ENCODE results near the gene ALB.
"Not testable (repeated sequence)": the region's sequence is repeated elsewhere in the genome, so short reads cannot be mapped to it uniquely, and the experiment has no call there.

The ALB gene

GRCh38 chr4:73404042-73404441 lies at the start of gene ALB:
Gene ALB, plus strand, starts transcription at chr4:73404287. Its CDS starts 41 bp downstream, at chr4:73404328.
- no peak within 1 kb of the TSS for H3K4me3 ChIP-seq (ENCODE audit: low read depth, low read length)

GRCh38 chr4:73357174-73357573 lies 46.9 kb upstream of the ALB start:
- not testable (repeated sequence) for H3K4me3 ChIP-seq (ENCODE audit: low read depth, low read length)

DNA sequence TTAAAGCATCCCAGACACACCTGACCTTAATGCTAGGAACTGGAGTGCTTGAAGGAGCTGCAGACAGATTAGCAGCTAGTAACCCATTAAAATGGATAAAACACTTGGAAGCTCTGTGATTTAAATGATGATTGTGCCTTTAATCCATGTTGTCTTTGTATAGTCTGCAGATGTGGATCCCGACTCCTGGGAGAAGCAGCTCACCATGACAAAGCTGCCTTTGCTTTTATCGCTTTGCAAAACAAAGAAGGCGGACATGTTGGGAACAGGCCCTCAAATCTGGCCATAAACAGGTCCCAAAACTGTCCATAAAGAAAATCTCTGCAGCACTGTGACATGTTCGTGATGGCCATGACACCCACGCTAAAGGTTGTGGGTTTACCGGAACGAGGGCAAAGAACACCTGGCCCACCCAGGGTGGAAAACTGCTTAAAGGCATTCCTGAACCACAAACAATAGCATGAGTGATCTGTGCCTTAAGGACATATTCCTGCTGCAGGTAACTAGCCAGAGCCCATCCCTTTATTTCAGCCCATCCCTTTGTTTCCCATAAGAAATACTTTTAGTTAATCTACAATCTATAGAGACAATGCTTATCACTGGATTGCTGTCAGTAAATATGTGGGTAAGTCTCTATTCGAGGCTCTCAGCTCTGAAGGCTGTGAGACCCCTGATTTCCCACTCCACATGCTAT lies 34.4 kb upstream of the ALB start:
- not testable (repeated sequence) for H3K4me3 ChIP-seq (ENCODE audit: low read depth, low read length)

GRCh38 chr4:73375328-73375741 lies 28.8 kb upstream of the ALB start:
- no peak overlapping the region for H3K4me3 ChIP-seq (ENCODE audit: low read depth, low read length)

DNA sequence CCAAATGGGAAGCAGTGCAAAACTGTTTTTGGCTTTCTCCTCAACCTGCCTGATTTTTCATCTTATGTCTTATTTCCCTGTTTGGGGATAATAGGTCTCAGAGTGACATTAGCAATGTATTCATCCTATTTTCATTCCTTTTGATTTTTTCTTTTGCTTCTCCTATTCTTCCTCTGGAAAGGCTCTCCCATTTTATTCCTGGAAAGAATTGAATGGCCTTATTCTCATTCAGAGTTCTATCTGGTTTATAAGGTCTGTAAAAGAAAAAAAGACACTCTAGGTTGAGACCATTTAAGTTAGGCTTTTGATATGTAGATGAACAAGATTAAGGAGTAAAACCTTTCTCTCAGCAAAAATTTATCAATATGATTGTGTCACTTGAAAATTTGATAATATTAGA lies 27.8 kb upstream of the ALB start:
- H3K4me3 ChIP-seq (ENCODE audit: low read depth, low read length): no peak overlapping the region

DNA sequence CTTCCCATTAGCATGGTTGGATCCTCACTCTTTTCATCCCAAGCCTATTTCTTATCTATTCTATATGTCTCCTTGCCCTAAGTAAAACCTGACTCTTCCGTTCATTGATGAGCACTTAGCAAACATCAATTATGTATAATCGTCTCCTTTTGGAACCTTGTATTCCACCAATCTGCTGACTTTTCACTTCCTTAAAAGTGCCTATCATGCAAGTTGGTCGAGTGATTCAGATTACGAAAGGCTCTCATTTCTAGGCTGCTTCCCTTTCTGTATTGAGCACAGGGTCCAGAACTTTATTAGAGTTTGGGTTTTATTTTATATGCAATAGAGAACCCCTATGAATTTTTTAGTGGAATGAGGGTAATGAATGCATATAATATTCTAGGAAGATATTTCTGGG lies 27.1 kb upstream of the ALB start:
- no peak overlapping the region for H3K4me3 ChIP-seq (ENCODE audit: low read depth, low read length)

DNA sequence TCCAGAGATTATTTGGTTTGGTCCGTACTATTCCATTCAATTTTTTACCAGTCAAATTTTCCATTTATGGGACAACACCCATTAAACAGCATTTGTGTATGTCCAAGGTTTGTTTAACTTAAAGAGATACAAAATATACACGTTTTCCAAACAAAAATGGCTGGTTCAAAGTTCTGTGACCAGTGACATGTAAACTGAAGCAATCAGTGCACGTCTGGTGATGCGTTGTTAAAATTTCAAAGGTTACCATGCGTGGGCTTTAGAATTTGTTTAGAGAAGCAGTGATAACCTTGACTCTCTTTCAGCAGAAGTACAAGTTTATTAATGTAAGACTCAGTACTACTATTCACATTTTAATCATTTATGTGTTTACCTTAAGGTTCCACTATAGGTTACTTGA lies 25.2 kb upstream of the ALB start:
- no peak overlapping the region for H3K4me3 ChIP-seq (ENCODE audit: low read depth, low read length)

- H3K4me3 ChIP-seq (ENCODE audit: low read depth, low read length): no peak overlapping the region
Measured at GRCh38 chr4:73379946-73380345, 24.1 kb upstream of the ALB start.

- no peak overlapping the region for H3K4me3 ChIP-seq (ENCODE audit: low read depth, low read length)
Measured at GRCh38 chr4:73381214-73381613, 22.9 kb upstream of the ALB start.

- no peak overlapping the region for H3K4me3 ChIP-seq (ENCODE audit: low read depth, low read length)
Measured at GRCh38 chr4:73383452-73383851, 20.6 kb upstream of the ALB start.

- no peak overlapping the region for H3K4me3 ChIP-seq (ENCODE audit: low read depth, low read length)
Measured at GRCh38 chr4:73387552-73387951, 16.5 kb upstream of the ALB start.

DNA sequence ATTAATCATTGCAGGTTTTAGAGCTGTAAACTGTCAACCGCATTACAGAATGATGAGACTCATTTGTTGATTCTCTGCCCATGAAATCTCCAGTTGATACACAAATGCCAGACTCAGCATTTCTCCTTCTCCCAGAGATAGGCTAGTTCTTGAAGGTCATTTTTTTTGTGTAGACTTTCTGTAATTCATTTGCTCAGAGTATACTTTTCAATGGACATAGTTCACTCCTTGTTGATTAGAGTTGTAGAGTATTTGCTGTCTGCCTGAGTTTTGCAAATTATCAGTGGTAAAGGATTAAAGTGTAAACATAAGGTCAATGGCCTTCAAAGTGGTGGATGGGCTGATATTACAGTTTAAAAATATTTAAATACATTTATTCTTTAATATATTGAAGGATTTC lies 15.2 kb upstream of the ALB start:
- H3K4me3 ChIP-seq (ENCODE audit: low read depth, low read length): no peak overlapping the region

- H3K4me3 ChIP-seq (ENCODE audit: low read depth, low read length): not testable (repeated sequence)
Measured at GRCh38 chr4:73389663-73390062, 14.4 kb upstream of the ALB start.

DNA sequence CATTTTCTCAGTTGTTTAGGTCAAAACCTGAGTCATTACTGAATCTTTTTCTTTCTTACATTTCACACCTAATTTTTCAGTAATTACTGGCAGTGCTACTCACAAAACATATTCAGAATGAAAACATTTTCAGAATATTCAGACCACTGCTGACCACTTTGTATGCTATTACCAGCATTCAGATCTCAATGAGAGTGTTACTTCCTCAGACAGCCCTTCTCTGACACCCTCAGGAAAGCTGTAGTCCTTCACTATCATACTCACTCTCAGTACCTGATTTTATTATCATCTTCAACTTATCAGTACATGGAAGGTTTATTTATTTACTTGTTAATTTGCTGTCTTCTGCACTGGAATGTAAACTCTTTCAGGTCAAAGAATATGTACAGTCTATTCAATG lies 12.3 kb upstream of the ALB start:
- no peak overlapping the region for H3K4me3 ChIP-seq (ENCODE audit: low read depth, low read length)

DNA sequence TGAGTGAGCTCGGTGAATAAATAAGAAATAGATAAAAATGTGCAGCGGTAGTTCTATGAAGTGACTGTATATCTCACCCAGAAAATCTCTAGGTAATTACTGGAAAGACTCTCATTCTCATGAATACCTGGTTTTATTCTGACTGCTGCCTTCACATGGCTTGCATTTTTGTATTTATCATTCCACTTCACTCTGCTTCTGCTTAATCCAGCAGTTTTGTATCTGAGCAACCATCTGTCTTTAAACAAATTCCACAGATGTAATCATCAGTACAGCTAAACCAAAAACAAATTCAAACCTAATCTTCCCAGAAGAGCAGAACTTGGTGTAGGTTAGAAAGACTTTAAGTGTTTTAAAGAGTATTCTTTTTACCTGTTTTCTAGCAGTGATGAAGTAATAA lies 11.2 kb upstream of the ALB start:
- no peak overlapping the region for H3K4me3 ChIP-seq (ENCODE audit: low read depth, low read length)

GRCh38 chr4:73396304-73396703 lies 7.8 kb upstream of the ALB start:
- no peak overlapping the region for H3K4me3 ChIP-seq (ENCODE audit: low read depth, low read length)

DNA sequence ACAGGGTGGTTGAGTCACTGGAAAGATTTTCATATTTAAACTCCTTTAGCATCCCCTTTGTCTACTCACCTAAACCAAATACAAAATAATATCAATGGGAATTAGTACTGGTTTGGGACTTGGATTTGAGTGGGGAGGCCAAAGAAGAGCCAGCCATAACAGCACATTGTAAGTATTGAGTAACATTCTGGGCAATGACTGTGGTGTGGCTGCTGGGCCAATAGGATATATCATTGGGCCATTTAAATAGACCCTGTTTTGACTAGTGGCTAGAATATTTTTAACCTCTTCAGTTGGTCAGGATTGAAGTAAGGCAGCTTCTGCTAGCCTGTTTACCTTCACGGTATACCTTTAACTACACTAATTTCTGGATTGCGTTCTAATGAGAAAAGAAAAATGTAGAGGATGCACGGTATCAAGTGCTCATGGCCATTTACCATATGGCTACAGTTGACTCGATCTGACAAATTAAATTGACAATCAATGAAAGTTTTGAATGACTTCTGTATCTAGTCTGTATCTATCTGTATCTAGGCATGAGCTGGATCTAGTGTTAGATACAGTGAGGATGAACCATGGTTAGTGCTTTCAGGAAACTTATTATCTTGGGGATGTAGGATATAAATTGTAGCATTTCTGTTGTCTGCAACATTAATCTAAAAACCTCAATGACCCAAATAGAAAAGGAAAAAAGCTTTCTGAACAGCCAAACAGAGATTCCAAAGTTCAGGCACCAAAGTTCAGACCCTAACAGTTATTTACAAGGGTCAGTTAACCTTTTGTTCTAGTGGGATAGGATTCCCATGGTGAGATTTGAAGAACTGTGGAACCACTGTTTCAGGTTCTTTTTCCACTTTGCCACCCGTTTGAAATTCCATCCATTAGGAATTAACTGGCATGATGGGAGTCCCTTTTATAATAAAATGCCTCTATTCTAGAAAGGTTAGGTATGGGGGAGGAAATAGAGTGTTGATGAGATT lies 6.8 kb upstream of the ALB start:
- H3K4me3 ChIP-seq (ENCODE audit: low read depth, low read length): no peak overlapping the region

DNA sequence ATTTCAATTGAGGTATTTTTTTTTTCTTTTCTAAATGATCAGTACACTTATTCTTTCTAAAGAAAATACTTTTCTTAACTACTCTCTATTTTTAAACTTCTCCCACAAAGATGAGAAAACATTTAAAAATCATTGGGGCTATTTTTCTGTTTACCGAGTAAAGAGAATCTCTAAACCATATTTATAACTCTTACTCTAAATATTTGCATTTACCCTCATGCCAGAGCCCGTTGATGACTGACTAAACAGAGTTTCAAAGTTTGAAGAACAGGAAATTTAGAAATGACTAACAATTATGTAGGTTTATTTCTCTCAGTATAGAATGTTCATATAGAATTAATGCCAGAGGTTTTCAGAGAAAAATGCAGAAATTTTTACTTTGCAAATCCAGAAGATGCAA lies 2.7 kb upstream of the ALB start:
- no peak overlapping the region for H3K4me3 ChIP-seq (ENCODE audit: low read depth, low read length)

GRCh38 chr4:73404457-73404856 lies 370 bp downstream of the ALB start:
- no peak overlapping the region for H3K4me3 ChIP-seq (ENCODE audit: low read depth, low read length)

DNA sequence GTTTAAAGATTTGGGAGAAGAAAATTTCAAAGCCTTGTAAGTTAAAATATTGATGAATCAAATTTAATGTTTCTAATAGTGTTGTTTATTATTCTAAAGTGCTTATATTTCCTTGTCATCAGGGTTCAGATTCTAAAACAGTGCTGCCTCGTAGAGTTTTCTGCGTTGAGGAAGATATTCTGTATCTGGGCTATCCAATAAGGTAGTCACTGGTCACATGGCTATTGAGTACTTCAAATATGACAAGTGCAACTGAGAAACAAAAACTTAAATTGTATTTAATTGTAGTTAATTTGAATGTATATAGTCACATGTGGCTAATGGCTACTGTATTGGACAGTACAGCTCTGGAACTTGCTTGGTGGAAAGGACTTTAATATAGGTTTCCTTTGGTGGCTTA lies 1.1 kb downstream of the ALB start:
- no peak overlapping the region for H3K4me3 ChIP-seq (ENCODE audit: low read depth, low read length)

DNA sequence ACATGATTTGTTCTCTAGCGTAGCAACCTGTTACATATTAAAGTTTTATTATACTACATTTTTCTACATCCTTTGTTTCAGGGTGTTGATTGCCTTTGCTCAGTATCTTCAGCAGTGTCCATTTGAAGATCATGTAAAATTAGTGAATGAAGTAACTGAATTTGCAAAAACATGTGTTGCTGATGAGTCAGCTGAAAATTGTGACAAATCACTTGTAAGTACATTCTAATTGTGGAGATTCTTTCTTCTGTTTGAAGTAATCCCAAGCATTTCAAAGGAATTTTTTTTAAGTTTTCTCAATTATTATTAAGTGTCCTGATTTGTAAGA lies 2.4 kb downstream of the ALB start:
- H3K4me3 ChIP-seq (ENCODE audit: low read depth, low read length): no peak overlapping the region

DNA sequence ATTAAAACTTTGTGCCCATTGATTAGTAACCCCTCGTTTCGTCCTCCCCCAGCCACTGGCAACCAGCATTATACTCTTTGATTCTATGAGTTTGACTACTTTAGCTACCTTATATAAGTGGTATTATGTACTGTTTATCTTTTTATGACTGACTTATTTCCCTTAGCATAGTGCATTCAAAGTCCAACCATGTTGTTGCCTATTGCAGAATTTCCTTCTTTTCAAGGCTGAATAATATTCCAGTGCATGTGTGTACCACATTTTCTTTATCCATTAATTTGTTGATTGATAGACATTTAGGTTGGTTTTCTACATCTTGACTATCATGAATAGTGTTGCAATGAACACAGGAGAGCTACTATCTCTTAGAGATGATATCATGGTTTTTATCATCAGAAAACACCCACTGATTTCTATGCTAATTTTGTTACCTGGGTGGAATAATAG lies 3.2 kb downstream of the ALB start:
- no peak overlapping the region for H3K4me3 ChIP-seq (ENCODE audit: low read depth, low read length)

All from iPS-11a (cell line).